T-helper 1 cell treated with Interleukin-12 subunit alpha and Interleukin-12 subunit beta and Interleukin-4 antibody, amounts not matched to agents 30 ng/mL and 1 ng/mL, for 36 hours (primary cell): ENCODE data around the gene SLC9A2. TPM values are rescaled to one million over a fixed set of nuclear protein-coding genes. Genes with fewer than 3 reads are reported as not detected.

Experiments used
- intact Hi-C: fragments of 100-400 bp; cut with micrococcal nuclease; formaldehyde crosslinking; loops from one replicate; pipeline ENCODE4 v1.15.1; 2024
- total RNA-seq: library from RNA; stranded (reverse); gene quantifications from 2 replicates; pipeline ENCODE4 v1.2.3, GENCODE V29; 2022

SLC9A2 gene
- total RNA-seq, 1 donor from 2014 or later = not detected

DNA sequence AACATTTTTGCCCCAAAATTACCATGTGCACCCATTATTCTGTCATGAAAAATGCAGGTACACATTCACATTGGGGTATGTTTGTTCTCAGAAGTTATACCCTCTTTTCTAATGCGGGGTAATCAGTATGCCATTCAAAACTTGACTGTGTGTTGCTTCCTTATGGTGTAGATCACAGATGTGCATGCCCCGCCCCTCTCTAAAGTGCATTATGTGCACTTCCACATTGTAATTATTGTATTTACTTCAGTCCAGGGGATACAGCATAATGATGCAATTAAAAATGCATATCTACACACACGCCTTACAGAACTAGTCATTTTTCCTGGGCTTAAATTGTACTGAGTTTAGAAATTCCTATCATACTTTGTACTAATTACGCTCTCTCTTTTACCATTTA lies 48.8 kb downstream of the SLC9A2 start:
- intact Hi-C loops = no loop called here

DNA sequence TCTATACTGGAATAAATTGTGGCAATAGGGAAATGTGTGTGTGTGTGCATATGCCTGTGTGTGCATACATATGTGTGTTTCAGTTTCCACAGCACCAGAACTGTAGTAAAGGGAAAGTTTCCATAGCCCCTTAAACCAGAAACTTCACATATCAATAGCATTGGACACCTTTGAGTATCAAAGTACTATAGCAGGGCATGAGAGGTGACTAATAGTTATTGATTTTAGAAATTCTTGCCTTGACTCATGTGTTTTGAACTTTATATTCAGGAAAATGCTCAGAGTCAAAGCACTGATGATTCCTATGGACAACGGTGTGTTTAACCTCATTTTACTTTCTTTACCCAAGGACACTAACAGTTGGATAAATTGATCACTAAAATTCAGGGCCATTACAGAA lies 50.0 kb downstream of the SLC9A2 start:
- intact Hi-C loops = no loop called here

DNA sequence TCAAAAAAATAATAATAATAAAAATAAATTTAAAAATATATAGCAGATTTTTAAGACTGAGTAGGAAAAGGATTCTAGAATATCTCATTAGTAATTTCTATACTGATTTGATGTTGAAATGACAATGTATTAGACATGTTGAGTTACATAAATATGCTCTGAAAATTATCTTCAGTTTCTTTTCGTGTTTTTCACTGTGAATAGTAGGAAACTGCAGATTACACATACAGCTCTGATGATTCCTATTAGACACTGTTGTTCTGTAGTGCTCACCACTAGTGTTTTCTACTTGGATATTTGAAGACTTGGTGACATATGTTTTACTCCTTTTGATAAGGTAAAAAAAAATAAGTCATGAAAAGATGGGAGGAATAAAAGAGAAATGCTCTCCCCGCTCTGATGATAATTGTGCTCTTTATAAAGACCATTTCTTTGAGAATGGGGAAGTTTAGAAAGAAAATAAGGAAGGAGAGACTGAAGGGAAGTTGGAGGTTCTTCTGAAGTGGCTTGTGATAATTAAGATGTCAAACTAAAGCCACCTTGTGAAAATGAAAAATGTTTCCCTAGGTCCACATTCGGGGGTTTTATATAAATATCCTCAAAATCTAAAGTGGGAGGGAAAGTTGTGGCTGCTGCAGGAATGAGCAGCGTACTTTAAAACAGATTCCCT lies 52.9 kb downstream of the SLC9A2 start:
- intact Hi-C loops = no loop called here

DNA sequence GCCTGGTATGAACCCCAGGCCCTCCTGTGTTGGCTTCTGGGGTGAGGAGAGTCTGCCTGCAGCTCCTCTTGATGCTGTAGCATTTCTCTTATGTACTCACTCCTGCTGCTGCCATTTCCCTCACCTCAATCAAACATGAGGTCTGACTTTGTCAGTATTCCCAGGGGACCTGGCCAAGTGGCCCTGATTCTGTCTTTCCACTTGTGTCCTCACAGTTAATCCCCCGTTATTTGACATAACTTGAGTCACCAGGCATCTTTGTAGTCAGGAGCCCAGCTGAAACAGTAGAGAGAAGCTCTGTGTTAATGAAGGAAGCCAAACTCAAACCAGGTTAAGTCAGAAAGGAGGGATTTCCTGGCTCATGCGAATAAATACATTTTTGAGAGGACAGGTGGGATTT lies 55.0 kb downstream of the SLC9A2 start:
- intact Hi-C loops = no loop called here

DNA sequence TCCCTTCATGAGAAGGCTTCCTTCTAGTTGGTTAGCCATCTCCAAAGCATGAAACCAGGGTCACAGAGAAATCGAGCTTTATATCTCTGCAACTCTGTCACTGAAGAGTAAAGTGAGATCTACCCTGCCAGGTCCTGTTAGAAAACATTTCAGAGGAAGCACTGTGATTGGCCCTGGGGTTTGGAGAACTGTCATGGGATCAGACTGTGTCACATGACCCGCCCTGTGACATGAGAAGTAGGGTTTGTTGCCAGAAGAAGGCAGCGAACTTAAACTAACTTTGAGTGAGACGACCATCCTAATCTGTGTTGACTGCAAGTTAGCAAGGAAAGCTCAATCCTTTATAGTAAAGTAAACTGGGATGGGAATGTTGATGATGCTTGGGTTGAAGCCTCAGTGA lies 55.5 kb downstream of the SLC9A2 start:
- intact Hi-C loops = no loop called here

DNA sequence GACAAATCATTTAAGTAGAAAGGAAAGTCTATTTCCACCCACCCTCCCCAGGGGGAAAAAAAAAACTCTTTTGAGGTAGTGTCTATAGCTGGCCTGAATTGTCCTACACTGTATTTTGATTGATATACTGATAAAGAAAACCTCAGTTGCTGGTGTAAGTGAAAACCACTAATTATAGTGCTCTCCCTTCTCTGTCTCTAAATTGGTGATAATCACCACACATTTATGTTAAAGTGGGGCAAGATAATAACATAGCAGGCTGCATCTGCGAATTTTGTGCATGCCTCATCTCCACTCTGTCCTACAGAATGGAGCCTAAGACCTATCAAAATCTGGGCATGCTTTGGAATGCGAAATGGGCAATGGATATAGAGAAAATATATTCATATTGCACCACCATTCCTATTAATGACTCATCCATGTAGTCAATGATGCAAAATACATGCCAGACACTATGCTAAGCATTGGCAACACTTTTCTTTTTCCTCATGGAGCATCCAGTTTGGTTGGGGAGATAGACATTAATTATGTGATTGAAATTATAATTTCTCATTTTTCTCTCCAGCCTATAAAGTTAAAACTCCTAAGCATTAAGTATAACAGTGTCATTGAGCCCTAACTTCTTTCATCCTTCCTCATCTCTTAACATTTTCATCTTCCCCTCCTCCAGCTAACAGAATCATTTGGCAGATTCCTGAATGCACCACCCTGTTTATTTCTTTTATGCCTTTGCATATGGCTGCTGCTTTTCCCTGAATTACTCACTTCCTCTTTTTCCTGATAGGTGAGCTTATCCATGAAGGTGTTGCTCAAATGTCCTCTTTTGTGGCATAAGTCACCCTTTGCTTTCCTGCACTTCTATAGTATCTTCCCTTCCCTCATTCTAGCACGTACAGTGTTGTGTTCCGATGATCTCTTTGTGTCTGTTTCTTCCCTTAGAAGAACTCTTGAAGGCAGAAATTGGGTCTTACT lies 58.2 kb downstream of the SLC9A2 start:
- intact Hi-C loops = no loop called here

DNA sequence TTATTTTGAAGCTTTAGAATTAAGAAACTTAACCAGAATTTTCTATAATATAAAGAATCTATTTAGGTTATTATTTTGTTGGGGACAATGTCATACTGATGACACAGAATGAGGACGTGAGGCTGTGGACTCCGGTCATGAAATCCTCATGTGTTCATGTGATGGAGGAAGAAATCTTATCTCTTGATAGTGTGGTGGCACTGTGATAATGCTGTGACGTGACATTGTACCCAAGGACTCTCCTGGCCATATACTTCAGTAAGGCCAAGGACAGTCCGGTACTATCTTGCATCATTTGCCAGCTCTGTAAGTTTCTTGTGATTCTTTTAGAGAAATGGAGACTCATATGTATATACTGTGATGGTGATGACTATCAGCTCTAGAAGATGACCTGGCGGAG lies 59.1 kb downstream of the SLC9A2 start:
- intact Hi-C loops = no loop called here

DNA sequence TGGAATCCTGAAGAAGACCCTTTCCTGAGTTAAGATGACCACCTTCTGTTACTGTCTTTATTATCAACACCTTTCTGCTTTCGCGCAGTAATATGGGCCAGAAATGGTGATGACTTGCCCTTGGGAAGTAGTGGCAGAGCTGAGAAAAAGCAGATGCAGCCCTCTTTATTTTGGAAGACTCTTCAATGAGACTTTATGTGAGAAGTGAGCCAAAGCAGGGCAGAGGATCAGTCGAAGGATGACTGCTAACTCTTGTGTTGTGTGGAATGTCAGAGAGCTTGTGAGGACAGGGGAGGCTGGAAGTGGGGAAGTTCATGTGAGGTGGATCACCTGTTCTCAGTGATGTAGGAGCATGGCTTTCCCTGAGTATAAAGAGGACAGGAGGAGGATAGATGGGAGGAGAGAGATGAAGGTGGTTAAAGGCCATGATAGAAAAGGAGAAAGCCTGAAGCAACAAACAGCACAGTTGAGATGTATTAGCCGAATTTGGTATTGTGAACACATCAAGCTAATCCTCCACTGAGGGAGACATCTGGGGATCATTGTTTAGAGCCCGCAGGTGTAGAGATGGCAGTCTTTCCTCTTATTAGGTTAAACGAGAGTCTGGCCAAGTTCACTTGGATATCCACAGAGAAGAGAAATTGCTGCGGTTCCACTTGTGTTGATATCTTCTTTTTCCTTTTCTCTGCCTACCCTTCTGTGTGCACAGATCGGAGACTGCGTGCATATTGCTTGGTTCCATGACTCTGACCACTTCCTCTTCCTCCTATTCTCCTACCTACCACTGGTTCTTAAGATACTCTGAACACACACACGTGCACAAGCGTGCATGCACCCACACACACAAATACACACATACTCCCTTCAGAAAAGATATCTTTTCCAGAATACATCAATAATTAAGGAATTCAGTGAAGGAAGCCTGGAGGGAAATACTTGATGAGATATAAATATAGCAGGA lies 67.4 kb downstream of the SLC9A2 start:
- intact Hi-C loops = no loop called here

DNA sequence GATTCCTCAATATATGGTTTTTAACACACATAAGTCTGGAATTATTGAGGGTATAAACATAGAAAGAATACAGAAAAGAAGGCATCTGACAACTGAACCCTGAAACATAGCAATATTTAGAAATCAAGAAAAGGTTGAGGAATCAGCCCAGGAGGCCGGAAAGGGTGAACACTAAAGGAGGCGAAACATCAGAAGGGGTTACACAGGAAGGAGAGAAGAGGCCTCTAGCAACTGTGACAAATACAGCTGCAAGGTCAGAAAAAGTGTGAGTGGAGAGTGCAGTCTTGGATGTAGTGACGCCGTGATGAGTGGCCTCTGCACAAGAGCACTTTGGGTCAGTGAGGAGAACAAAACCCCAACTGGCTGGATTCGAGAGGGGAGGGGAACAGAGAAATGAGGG lies 70.7 kb downstream of the SLC9A2 start:
- intact Hi-C loops = no loop called here

DNA sequence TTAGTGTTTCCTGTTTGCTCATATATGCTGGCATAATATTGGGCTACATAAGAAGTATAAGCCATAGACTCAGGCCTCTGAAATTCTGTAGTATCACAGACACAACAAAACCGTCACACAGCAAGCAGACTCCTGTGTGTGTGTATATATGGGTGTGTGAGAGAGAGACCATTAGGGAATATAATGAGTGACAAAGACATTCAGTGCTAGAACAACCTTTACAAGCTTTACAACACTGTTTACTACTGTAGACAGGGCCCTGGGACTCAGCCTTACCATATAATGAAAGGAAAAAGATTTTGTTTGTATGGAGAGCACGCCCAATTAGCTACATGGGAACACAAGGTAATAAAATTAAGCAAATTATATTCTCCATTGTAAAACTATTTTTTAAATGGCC lies 77.1 kb downstream of the SLC9A2 start:
- intact Hi-C loops = no loop called here

DNA sequence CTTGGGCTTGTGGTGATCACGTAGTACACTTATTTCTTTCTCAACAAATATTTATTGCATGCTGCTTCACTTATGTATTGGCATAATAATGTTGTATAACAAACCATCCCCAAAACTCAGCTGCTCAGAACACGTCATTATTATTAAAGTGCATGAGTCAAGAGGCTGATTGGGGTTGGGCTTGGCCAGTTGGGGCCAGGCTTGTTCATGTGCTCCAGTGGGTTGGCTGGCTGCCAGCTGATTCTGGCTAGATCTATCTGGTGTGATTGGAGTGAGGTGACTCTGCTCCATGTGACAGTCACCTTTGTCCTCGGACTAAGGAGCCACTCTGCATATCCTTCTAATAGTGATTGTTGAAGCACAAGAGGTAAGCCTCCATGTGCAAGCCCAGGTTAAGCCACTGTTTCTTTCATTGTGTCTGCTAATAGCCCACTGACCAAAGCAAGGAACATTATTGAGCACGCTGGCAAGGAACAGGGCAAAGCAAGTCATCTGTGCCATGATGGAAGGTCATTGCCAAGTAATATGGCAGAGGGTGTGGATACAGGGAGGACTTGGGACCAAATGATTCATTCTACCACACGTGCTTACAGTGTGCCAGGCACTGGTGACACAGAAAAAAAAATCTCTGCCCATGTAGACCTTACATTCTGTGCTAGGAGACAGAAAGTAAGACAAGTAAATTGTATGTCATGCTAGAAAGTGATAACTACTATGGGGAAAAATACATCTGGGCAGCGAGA lies 79.2 kb downstream of the SLC9A2 start:
- intact Hi-C loops = no loop called here

DNA sequence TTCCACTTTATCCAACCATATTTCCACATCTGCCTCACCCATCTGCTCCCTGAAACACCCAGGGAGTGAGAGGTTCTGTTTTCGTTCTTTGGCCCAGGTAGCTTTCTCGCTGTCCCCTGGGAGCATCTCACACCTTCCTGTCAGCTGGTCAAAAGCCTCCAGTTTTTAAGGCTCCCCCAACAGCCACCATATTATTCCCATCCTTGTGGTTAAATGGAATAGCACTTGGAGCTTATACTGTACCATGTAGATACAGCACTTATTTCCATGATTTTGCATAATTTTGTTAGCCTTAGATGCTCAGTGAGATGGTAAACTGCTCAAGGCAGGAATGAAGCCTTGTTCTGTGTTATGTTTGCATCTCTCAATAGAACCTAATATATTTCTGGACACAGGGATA lies 84.0 kb downstream of the SLC9A2 start:
- intact Hi-C loops = loop anchor here (1.0 to 5.0 kb wide), 3 partner anchors 86 to 230 kb away; partner anchors contain the start of genes SLC9A2 and SLC9A4

DNA sequence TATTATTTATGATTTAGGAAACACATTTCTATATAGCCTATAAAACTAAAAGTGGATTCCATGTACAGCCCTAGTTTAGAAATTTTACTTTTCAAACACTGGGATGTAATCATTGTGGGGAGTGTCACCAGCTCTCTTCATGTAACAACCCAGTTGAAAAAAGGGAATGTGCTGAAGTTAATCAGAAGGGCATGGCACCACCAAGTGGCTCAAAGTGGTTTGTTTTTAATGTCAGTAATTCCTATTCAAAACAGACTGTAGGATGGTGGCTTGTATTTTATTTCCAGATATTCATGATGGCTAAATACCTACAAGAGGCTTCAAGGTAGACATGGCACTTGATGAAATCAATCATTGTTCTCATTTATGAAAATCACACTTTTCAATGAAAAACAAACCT lies 84.4 kb downstream of the SLC9A2 start:
- intact Hi-C loops = loop anchor here (1.0 to 5.0 kb wide), 3 partner anchors 86 to 230 kb away; partner anchors contain the start of genes SLC9A2 and SLC9A4

DNA sequence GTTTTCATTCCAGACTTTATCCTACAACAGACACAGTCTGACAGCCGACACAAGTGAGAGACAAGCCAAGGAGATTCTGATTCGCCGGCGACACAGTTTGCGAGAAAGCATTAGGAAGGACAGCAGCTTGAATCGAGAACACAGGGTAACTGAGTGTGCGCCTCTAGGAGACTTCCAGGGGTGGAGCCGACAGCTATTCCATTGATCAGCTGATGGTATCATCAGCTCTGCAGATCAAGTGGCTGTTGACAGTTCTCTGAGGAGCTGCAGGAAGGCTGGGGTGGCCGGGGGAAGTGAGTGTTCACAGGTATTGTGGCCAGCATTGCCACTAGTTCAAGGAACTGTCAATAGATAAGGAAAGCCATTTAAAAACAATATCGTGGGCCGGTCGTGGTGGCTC lies 85.2 kb downstream of the SLC9A2 start:
- intact Hi-C loops = loop anchor here (5.0 kb wide), 1 partner anchor 87 kb away; the partner anchor contains the start of gene SLC9A2

DNA sequence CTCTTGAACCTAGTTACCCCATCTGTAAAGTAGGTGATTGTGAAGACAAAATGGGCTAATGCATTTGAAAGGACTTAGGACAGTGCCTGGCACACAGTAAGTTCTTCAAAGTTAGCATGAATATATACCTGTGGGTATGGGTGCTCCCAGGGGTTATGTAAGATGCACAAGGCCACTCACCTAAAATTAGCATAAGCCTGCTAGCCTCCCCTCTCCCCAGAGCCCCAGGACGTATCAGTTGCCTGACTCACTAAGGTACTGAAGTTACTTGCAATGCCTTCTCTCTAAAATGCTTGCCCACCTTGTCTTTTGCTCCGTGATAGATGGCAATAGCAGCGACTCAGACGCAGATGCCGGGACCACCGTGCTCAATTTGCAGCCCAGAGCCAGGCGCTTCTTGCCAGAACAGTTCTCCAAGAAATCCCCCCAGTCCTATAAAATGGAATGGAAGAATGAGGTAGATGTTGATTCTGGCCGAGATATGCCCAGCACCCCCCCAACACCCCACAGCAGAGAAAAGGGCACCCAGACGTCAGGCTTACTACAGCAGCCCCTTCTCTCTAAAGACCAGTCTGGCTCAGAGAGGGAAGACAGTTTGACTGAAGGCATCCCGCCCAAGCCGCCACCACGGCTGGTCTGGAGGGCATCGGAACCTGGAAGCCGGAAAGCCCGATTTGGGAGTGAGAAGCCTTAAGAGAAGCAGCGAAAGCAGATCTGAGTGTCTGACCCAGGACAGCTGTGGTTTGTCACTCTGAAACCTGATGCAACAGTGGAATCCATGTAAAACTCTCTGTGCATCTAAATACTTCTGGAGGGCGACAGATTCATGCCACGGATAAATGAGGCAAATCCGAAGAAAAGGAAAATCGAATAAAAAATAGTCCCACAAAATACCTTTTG lies 88.7 kb downstream of the SLC9A2 start:
- intact Hi-C loops = no loop called here

DNA sequence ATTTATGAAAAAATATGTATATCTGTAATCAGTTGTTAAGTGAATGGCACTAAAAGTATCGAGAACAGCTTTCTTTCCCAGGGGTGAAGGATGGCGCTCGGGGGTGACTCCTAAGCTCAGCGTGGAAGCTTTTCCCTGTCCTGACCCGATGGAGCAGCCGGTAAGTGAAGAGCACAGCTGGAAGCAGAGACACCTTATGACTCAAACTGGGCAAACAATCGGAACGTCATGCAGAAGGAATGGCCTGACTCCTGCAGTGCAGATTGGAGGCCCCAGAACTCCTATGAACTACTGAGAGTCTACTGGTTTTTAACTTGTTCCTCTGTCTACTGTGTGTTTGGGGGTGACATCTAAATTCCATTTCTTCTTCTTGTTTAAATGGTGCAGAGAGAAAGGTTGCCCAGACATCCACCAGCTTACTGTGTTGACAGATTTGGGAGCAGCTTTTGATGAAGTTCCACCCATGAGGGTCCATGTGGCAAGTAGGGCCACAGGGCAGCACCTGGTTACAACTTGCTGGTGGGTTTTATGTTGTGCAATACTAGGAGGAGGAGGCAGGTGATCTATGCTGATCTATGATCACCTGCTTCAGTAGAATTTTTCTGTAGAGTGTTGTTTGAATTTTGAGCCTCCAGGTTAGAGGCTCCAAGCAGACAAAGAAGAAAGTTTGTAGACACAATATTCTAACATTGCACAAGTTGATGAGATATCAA lies 89.7 kb downstream of the SLC9A2 start:
- intact Hi-C loops = no loop called here

DNA sequence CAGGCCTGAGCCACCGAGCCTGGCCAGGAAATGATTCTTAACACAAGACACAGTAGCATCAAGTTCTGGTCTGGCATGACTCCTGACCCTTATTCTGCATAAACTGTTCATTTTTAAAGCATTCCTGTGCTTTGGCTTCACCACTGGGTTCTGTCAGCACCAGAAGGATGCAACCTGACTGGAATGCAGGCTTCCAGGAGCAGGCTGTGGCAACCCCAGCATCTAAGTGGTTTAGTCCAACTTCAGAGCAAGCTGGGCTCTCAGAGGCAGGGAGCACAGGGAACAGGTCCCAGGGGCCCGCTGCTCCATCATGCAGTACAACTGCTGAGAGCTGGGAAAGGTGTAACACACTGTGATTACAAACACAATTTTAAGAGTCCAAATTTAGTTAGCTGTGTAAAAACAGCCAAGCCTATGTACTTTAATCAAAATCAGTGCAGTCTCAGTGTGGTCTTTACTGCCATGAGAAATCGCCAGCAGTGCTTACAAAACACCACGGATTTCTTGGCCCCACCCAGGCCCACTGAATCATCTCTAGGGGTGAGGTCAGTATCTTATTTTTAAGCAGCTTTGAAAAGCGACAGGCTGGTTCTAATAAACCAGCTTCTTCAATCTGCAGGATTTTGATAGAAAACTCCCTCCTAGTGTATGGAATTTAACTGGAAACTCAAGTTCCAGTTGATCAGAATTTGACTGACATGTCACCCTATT lies 98.1 kb downstream of the SLC9A2 start:
- intact Hi-C loops = no loop called here
